Liver (tissue), 9 donors: ENCODE measurements around the gene ZNF614. TPM values are rescaled to one million over a fixed set of nuclear protein-coding genes. Genes with fewer than 3 reads are reported as not detected.
"Not testable (repeated sequence)": the region's sequence is repeated elsewhere in the genome, so short reads cannot be mapped to it uniquely, and the experiment has no call there.

Source experiments
- DNase-seq: peaks from one replicate; pipeline ENCODE4 v3.0.0-alpha.2; 2017; ENCODE audit warnings: low spot score
- H3K27ac ChIP-seq, 2 donors: one replicate each; pipeline ENCODE4 v1.7.0; 2013; ENCODE audit warnings: inconsistent platforms in 2 of 2, low read length in 2 of 2, control low read depth in 1 of 2, low read depth in 1 of 2, mild to moderate bottlenecking in 1 of 2
- H3K27me3 ChIP-seq, 4 donors: one replicate each; pipeline versions ENCODE4 v1.6.1 to v1.7.0; 2013; ENCODE audit warnings: low read length in 3 of 4, inconsistent platforms in 1 of 4, mild to moderate bottlenecking in 1 of 4, moderate library complexity in 1 of 4; ENCODE audit not compliant: control insufficient read depth in 4 of 4, insufficient read depth in 4 of 4
- H3K36me3 ChIP-seq, 4 donors: one replicate each; pipeline versions ENCODE4 v1.6.1 to v1.7.0; 2013; ENCODE audit warnings: low read length in 3 of 4, mild to moderate bottlenecking in 3 of 4, low read depth in 1 of 4, moderate library complexity in 1 of 4; ENCODE audit not compliant: control insufficient read depth in 4 of 4, insufficient read depth in 3 of 4
- H3K4me1 ChIP-seq, 4 donors: one replicate each; pipeline versions ENCODE4 v1.6.1 to v1.7.0; 2013; ENCODE audit warnings: low read length in 3 of 4, mild to moderate bottlenecking in 3 of 4, moderate library complexity in 1 of 4; ENCODE audit not compliant: control insufficient read depth in 4 of 4, insufficient read depth in 4 of 4
- H3K4me3 ChIP-seq, 3 donors: one replicate each; pipeline versions ENCODE4 v1.6.1 to v1.7.0; 2013; ENCODE audit warnings: low read length in 3 of 3, control low read depth in 1 of 3, low read depth in 1 of 3, mild to moderate bottlenecking in 1 of 3
- H3K9ac ChIP-seq, 2 donors: one replicate each; pipeline ENCODE4 v1.7.0; 2013; ENCODE audit warnings: low read length in 2 of 2, mild to moderate bottlenecking in 2 of 2, moderate library complexity in 2 of 2, control low read depth in 1 of 2, low read depth in 1 of 2
- H3K9me3 ChIP-seq, 4 donors: one replicate each; pipeline versions ENCODE4 v1.6.1 to v1.7.0; 2013; ENCODE audit warnings: low read length in 3 of 4; ENCODE audit not compliant: control insufficient read depth in 4 of 4
- CTCF ChIP-seq: fragments of 150-350 bp; IDR thresholded peaks from 2 replicates; pipeline ENCODE4 v1.5.1; 2017; ENCODE audit warnings: improper control_type of control experiment, low read depth, low read length; ENCODE audit not compliant: missing input control
- EGR1 ChIP-seq, 2 donors: IDR thresholded peaks; 2 replicates each; pipeline ENCODE4 v1.6.1; 2016 to 2018; ENCODE audit warnings: antibody characterized with exemption in 2 of 2, low read depth in 2 of 2
- FOXA1 ChIP-seq: IDR thresholded peaks from 2 replicates; pipeline ENCODE4 v1.6.1; 2016; ENCODE audit warnings: antibody characterized with exemption
- FOXA2 ChIP-seq: IDR thresholded peaks from 2 replicates; pipeline ENCODE4 v1.6.1; 2016; ENCODE audit warnings: antibody characterized with exemption
- GABPA ChIP-seq, 2 donors: IDR thresholded peaks in 1 of 2; conservative IDR thresholded peaks in 1 of 2; 2 replicates each; pipeline ENCODE4 v1.6.1; 2016; ENCODE audit warnings: antibody characterized with exemption in 2 of 2, mild to moderate bottlenecking in 1 of 2, moderate library complexity in 1 of 2
- HNF4A ChIP-seq, 2 donors: conservative IDR thresholded peaks; 2 replicates each; pipeline ENCODE4 v1.6.1; 2016; ENCODE audit warnings: antibody characterized with exemption in 2 of 2, mild to moderate bottlenecking in 2 of 2
- HNF4G ChIP-seq: IDR thresholded peaks from 2 replicates; pipeline ENCODE4 v1.6.1; 2016; ENCODE audit warnings: antibody characterized with exemption
- JUND ChIP-seq, 2 donors: IDR thresholded peaks; 2 replicates each; pipeline ENCODE4 v1.6.1; 2016; ENCODE audit warnings: antibody characterized with exemption in 2 of 2
- NR2F2 ChIP-seq: IDR thresholded peaks from 2 replicates; pipeline ENCODE4 v1.6.1; 2016; ENCODE audit warnings: antibody characterized with exemption
- RAD21 ChIP-seq, 2 donors: IDR thresholded peaks; 2 replicates each; pipeline ENCODE4 v1.6.1; 2016; ENCODE audit warnings: antibody characterized with exemption in 2 of 2, mild to moderate bottlenecking in 2 of 2
- RXRA ChIP-seq, 2 donors: IDR thresholded peaks; 2 replicates each; pipeline ENCODE4 v1.6.1; 2017 to 2018; ENCODE audit warnings: antibody characterized with exemption in 2 of 2, mild to moderate bottlenecking in 1 of 2
- SP1 ChIP-seq: IDR thresholded peaks from 2 replicates; pipeline ENCODE4 v1.6.1; 2018; ENCODE audit warnings: antibody characterized with exemption, mild to moderate bottlenecking
- TAF1 ChIP-seq: conservative IDR thresholded peaks from 2 replicates; pipeline ENCODE4 v1.6.1; 2016; ENCODE audit warnings: antibody characterized with exemption, mild to moderate bottlenecking
- ZBTB33 ChIP-seq: IDR thresholded peaks from 2 replicates; pipeline ENCODE4 v1.6.1; 2016; ENCODE audit warnings: antibody characterized with exemption
- WGBS: extraction: QIAGEN DNeasy Blood & Tissue Kit; methylation state at CpG from one replicate; pipeline ENCODE4 v1.1.7; 2013; 5-methylcytosine and 5-hydroxymethylcytosine counted together
- polyA plus RNA-seq, 2 donors: library from polyadenylated mRNA; stranded (reverse) in 1 of 2; unstranded in 1 of 2; fragments of 200-250 nt in 1 of 2; fragments of >200 nt in 1 of 2; fragmentation: Nextera tagmentation in 1 of 2; extraction: Ambion mirVana in 1 of 2; gene quantifications; one replicate each; pipeline versions ENCODE4 v1.2.1 to v1.2.3, GENCODE V29; 2013 to 2015
- total RNA-seq, 2 donors: library from RNA; depleted of rRNA; stranded (reverse); fragments of >200 nt; gene quantifications; one replicate each; pipeline ENCODE4 v1.2.3, GENCODE V29; 2014
- TF ChIP-seq, protein P1 (sequence below): IDR thresholded peaks from 2 replicates; pipeline ENCODE4 v1.6.1; 2016; ENCODE audit warnings: antibody characterized with exemption
- TF ChIP-seq, protein P2 (sequence below): IDR thresholded peaks from 2 replicates; pipeline ENCODE4 v1.6.1; 2016; ENCODE audit warnings: antibody characterized with exemption
- donor health status: healthy.
- donor health status: healthy.
- donor health status: healthy.
- donor health status: healthy.
- donor health status: healthy.

ZNF614 gene
- total and polyA plus RNA-seq, 4 donors, result 1.1 to 4.7 (median 1.7) TPM

GRCh38 chr19:52065399-52065798 lies 37.2 kb upstream of the ZNF614 start:
- Histone ChIP-seq H3K4me3 (peak overlapping the region in 2 of 3 donors; percentile 46 to 81), H3K9me3 (peaks cover 67 to 90% (median 75%) of the 10 kb centered on the region in 4 donors), H3K36me3 (peaks cover 12 to 57% (median 47%) of the 10 kb centered on the region in 4 donors), H3K27me3 (no peaks in the 10 kb centered on the region), H3K4me1 (no peaks in the 10 kb centered on the region), H3K27ac (no peak overlapping the region), H3K9ac (no peak overlapping the region)
- no peak for DNase-seq
- 99% methylated on average over 6 of the region's 6 CpGs for WGBS
- TF ChIP-seq ZBTB33 (no peak), JUND (IDR thresholded peaks at IDR 0.05) (no peak), RAD21 (IDR thresholded peaks at IDR 0.05) (no peak), GABPA (IDR thresholded peaks at IDR 0.05 in 1 of 2, conservative IDR thresholded peaks at IDR 0.05 in 1 of 2) (no peak), HNF4A (conservative IDR thresholded peaks at IDR 0.05) (no peak), FOXA2 (no peak), CTCF (no peak), SP1 (no peak), TAF1 (no peak), EGR1 (IDR thresholded peaks at IDR 0.05; ENCODE audit: low read depth in 2 of 2) (no peak), RXRA (IDR thresholded peaks at IDR 0.05) (no peak), FOXA1 (no peak), HNF4G (no peak), NR2F2 (no peak)
- TF ChIP-seq, protein P1, sequence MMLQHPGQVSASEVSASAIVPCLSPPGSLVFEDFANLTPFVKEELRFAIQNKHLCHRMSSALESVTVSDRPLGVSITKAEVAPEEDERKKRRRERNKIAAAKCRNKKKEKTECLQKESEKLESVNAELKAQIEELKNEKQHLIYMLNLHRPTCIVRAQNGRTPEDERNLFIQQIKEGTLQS, result no peak
- TF ChIP-seq, protein P2, sequence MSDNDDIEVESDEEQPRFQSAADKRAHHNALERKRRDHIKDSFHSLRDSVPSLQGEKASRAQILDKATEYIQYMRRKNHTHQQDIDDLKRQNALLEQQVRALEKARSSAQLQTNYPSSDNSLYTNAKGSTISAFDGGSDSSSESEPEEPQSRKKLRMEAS, result no peak

GRCh38 chr19:52056480-52056879 lies 28.3 kb upstream of the ZNF614 start:
- H3K4me1 ChIP-seq, H3K36me3 ChIP-seq, H3K27ac ChIP-seq, DNase-seq, H3K27me3 ChIP-seq, H3K9ac ChIP-seq, H3K4me3 ChIP-seq: not testable (repeated sequence)
- H3K9me3 ChIP-seq, result peaks cover 18 to 54% (median 32%) of the 10 kb centered on the region in 4 donors
- WGBS, result 94% methylated on average over 3 of the region's 3 CpGs

GRCh38 chr19:52051736-52052135 lies 23.6 kb upstream of the ZNF614 start:
- not testable (repeated sequence) for DNase-seq
- 89% methylated on average over 1 of the region's 1 CpG for WGBS
- H3K9me3 ChIP-seq, result peaks cover 13 to 38% (median 16%) of the 10 kb centered on the region in 4 donors

More at GRCh38 chr19:52051736-52052135, 23.6 kb upstream of the ZNF614 start:
- H3K4me1 ChIP-seq, H3K27me3 ChIP-seq, H3K9ac ChIP-seq, H3K36me3 ChIP-seq, H3K27ac ChIP-seq: not testable (repeated sequence)
- H3K4me3 ChIP-seq, result peak overlapping the region in 2 of 3 donors; percentile 12 to 67
